Left colon (tissue), 2 donors: ENCODE measurements around the gene TNFRSF25. TPM values are rescaled to one million over a fixed set of nuclear protein-coding genes. Genes with fewer than 3 reads are reported as not detected.

Experiments used
- ATAC-seq: fragments of 200-7000 bp; cut with Tn5 transposase; one replicate; pipeline ENCODE4 v1.9.1; 2020; ENCODE audit warnings: mild to moderate bottlenecking, moderate library complexity
- DNase-seq, 2 donors: peaks; one replicate each; pipeline ENCODE4 v3.0.0-alpha.2; 2020
- intact Hi-C, 2 donors: fragments of 100-400 bp; cut with DNase I in 1 of 2; cut with micrococcal nuclease in 1 of 2; formaldehyde crosslinking; loops; one replicate each; pipeline versions ENCODE4 v1.11.2 to v1.14.0; 2022; cut with DNase I, micrococcal nuclease
- microRNA-seq, 2 donors: library from miRNA; unstranded; fragments of <30 nt; microRNA quantifications; one replicate each; pipeline versions ENCODE4 v1.1.0 to v1.2.0, GENCODE V29; 2020
- total RNA-seq, 2 donors: library from RNA; stranded (reverse); fragmentation: NEBNext Ultra II Directional; extraction: Animal tissue kit (Norgen Biotek cat#: 25700); gene quantifications; one replicate each; pipeline ENCODE4 v1.2.1, GENCODE V29; 2021
- donor health status: DM: no; HTN: no; CAD: no.
- donor health status: DM: yes; HTN: yes; CAD: no.

The TNFRSF25 gene
- total RNA-seq, 2 donors from 2014 or later = 21.7 to 71.9 TPM

DNA sequence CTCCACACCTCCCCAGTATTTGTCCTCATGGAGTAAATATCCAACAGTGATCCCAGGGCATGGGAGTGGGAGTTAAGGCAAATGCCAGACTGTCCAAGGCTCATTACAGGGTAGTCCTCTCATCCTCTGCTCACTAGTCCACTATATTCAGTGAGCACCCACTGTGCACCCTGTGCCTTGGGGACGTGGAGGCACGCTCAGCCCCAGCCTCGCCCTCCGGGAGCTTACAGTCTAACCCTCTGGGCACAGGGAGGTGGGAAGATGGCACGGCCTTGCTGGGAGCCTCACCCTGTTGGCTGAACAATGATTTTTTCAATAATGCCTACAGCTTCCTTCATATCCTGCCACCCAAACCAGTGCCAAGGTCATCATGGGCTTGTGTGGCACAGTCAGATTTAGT is 49.1 kb downstream of the TNFRSF25 start:
- intact Hi-C loops = no loop called here
- DNase-seq = no peak
- ATAC-seq = no peak

- no peak for ATAC-seq
- intact Hi-C loops = no loop called here
- no peak for DNase-seq
These were observed 49.7 kb downstream of the TNFRSF25 start for GRCh38 chr1:6416295-6416656.

DNA sequence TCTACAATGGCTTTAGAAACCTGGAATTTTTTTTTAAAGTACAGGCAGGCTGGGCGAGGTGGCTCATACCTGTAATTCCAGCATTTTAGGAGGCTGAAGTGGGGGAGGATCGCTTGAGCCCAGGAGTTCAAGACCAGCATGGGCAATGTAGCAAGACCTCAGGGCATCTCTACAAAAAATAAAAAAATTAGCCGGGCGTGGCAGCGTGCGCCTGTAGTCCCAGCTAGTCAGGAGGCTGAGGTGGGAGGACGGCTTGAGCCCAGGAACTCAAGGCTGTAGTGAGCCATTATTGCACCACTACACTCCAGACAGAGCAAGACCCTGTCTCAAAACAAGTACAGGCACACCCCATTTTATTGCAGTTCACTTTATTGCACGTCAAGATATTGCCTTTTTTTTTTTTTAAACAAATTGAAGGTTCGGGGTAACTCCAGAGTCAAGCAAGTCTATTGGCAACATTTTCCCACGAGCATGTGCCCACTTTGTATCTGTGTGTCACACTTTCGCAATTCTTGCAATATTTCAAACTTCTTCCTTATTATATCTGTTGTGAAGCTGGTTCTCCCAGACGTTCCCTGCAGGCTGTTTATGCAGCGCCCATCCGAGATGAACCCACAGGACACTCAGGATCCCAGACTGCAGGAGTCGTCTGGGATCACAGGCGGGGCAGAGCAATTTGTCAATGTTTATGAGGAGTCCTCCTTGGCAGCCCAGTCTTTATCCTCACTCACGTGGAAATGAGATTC is 50.9 kb downstream of the TNFRSF25 start:
- intact Hi-C loops = no loop called here
- DNase-seq (no peak), ATAC-seq (peak; percentile 33)

- peak; percentile 40 for ATAC-seq
- intact Hi-C loops = no loop called here
- DNase-seq = peak; percentile 58 to 65
These were observed 51.5 kb downstream of the TNFRSF25 start for GRCh38 chr1:6414443-6414844.

- ATAC-seq = peak; percentile 55
- DNase-seq = no peak
- intact Hi-C loops = no loop called here
These were observed 53.1 kb downstream of the TNFRSF25 start for GRCh38 chr1:6412896-6413295.

Small RNAs within 50 kb of the gene (microRNA-seq; reads per million reads assigned to microRNA genes)
- gene MIR4252 = 0 reads per million in 2 donors

Other genes with a start within 250 kb of the TNFRSF25 start
- gene ICMT, start 230.2 kb downstream of the TNFRSF25 start, total RNA-seq = 10 to 100 TPM; 59.6 to 69.7 TPM
- not detected for gene HES3, start 222.0 kb downstream of the TNFRSF25 start, total RNA-seq
- 10 to 100 TPM; 27.0 to 60.6 TPM for gene GPR153, start 205.1 kb downstream of the TNFRSF25 start, total RNA-seq
- 10 to 100 TPM; 50.4 to 58.0 TPM for gene ACOT7, start 72.4 kb downstream of the TNFRSF25 start, total RNA-seq
- 10 to 100 TPM; 29.4 to 34.0 TPM for gene HES2, start 46.3 kb downstream of the TNFRSF25 start, total RNA-seq
- 100 to 1,000 TPM; 100 to 152 TPM for gene ESPN, start 41.4 kb downstream of the TNFRSF25 start, total RNA-seq
- 10 to 100 TPM; 14.1 to 22.3 TPM for gene PLEKHG5, start 25.5 kb upstream of the TNFRSF25 start, total RNA-seq
- 10 to 100 TPM; 18.3 to 18.5 TPM for gene NOL9, start 88.3 kb upstream of the TNFRSF25 start, total RNA-seq
- gene TAS1R1, start 89.1 kb upstream of the TNFRSF25 start, total RNA-seq = under 1 TPM in 1 of 2 donors, not detected in 1; 0.14 TPM
- 10 to 100 TPM; 32.4 to 43.2 TPM for gene ZBTB48, start 113.8 kb upstream of the TNFRSF25 start, total RNA-seq
- gene KLHL21, start 136.7 kb upstream of the TNFRSF25 start, total RNA-seq = 10 to 100 TPM in 1 of 2 donors, 1 to 10 TPM in 1; 8.0 to 14.0 TPM
- gene PHF13, start 147.6 kb upstream of the TNFRSF25 start, total RNA-seq = 10 to 100 TPM in 1 of 2 donors, 1 to 10 TPM in 1; 6.7 to 11.2 TPM
- gene THAP3, start 158.7 kb upstream of the TNFRSF25 start, total RNA-seq = 10 to 100 TPM in 1 of 2 donors, 1 to 10 TPM in 1; 7.0 to 10.9 TPM
- gene DNAJC11, start 235.6 kb upstream of the TNFRSF25 start, total RNA-seq = 100 to 1,000 TPM in 1 of 2 donors, 10 to 100 TPM in 1; 78.0 to 101 TPM